ENCODE data around the gene ADD3.
A peak's percentile ranks its signal among the peaks of the same experiment; 100 is the strongest.
"Not testable (repeated sequence)": the region's sequence is repeated elsewhere in the genome, so short reads cannot be mapped to it uniquely, and the experiment has no call there.

The ADD3 gene

DNA sequence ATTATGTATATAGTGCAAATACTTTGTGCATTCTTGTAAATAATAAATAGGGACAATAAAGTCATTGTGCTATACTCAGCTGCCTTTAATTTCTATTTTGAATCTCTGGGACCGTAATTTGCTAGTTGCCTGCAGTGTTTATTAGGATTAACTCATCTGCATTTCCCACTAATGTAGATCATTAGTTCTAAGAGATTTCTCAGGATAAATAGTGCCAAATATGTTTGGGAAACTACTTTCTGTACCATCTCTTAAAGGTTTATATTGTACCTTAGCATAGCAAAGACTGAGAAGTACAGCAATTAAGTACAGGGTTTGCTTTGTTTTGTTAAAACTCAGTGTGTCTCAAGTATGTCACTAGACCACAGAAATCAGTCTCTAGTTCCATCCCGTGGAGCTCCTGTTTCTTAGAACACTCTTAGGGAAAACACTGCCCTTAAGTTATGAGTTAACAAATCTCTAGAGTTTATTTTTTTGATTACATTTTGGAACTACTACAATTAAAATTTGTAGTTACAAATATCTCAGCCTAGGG is 26.0 kb downstream of the ADD3 start:
- DNase-seq (ENCODE audit: low read depth), result no peak

GRCh38 chr10:110034596-110034995 is 26.8 kb downstream of the ADD3 start:
- no peak for DNase-seq (ENCODE audit: low read depth)

- DNase-seq (ENCODE audit: low read depth), result no peak
These were observed 27.5 kb downstream of the ADD3 start for GRCh38 chr10:110035070-110035921.

- DNase-seq (ENCODE audit: low read depth), result no peak
These were observed 28.9 kb downstream of the ADD3 start for GRCh38 chr10:110036640-110037039.

GRCh38 chr10:110039254-110039653 is 31.5 kb downstream of the ADD3 start:
- DNase-seq (ENCODE audit: low read depth), result no peak

DNA sequence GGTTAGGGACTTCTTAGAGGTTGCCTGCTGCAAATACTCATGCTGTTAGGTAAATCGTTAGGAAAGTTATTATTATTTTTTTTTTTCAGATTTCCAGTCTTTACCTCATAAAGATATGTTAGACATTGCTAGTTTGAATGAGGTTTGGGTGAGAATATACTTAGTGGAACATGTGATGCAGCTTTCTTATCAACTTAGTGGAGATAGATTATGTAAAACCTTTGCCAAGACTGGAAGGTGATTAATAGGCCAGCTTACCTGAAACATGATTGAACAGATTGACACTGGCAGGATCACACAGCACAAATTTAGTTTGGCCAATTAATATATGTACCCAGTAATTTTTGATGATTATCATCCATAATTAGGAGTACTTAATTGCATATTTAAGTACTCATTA is 32.3 kb downstream of the ADD3 start:
- DNase-seq (ENCODE audit: low read depth), result no peak

- DNase-seq (ENCODE audit: low read depth), result no peak
These were observed 33.1 kb downstream of the ADD3 start for GRCh38 chr10:110040767-110041478.

DNA sequence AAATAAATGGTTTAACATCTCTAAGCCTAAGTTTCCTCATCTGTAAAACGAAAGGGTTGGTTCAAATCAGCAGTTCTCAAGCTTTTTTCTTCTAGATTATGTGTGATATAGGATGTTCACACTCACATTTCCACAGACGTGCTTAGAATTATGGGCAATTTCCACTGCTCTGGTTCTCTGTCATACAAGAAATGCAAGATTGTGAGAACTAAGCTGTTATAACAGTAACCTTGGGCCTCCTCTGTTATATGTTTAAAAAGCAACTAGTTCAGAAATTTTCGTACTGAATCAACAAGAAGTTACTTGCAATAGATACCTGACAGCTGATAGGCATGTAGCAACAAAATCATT is 33.7 kb downstream of the ADD3 start:
- DNase-seq (ENCODE audit: low read depth), result no peak

GRCh38 chr10:110042181-110042580 is 34.4 kb downstream of the ADD3 start:
- no peak for DNase-seq (ENCODE audit: low read depth)

- no peak for DNase-seq (ENCODE audit: low read depth)
These were observed 35.1 kb downstream of the ADD3 start for GRCh38 chr10:110042891-110043290.

- DNase-seq (ENCODE audit: low read depth), result no peak
These were observed 36.9 kb downstream of the ADD3 start for GRCh38 chr10:110044681-110045080.

DNA sequence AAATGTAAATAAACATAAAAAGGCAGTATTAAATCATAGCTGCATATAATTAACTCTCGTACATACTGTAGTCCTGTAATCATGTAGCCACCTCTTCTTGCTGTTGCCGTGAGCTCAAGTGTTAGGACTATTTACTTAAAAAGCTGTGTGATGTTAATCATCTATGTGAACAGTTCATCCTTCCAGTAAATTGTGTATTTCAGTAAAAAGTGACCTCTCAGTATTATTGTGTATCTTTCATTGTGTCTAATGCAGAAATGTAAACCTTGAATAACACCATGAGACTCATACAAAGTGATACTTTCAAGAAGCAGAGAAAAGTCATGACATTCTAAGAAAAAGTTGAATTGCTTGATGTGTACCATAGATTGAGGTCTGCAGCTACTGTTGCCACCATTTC is 38.0 kb downstream of the ADD3 start:
- DNase-seq (ENCODE audit: low read depth), result no peak

DNA sequence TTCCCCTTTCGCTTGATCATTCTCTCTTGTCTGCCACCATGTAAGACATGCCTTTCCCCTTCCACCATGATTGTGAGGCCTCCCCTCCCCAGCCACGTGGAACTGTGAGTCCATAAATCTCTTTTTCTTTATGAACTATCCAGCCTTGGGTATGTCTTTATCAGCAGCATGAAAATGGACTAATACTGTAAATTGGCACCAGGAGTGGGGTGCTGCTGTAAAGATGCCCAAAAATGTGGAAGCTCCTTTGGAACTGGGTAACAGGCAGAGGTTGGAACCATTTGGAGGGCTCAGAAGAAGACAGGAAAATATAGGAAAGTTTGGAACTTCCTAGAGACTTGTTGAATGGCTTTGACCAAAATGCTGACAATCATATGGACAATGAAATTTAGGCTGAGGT is 40.4 kb downstream of the ADD3 start:
- DNase-seq (ENCODE audit: low read depth), result not testable (repeated sequence)

GRCh38 chr10:110048781-110049180 is 41.0 kb downstream of the ADD3 start:
- DNase-seq (ENCODE audit: low read depth), result no peak

DNA sequence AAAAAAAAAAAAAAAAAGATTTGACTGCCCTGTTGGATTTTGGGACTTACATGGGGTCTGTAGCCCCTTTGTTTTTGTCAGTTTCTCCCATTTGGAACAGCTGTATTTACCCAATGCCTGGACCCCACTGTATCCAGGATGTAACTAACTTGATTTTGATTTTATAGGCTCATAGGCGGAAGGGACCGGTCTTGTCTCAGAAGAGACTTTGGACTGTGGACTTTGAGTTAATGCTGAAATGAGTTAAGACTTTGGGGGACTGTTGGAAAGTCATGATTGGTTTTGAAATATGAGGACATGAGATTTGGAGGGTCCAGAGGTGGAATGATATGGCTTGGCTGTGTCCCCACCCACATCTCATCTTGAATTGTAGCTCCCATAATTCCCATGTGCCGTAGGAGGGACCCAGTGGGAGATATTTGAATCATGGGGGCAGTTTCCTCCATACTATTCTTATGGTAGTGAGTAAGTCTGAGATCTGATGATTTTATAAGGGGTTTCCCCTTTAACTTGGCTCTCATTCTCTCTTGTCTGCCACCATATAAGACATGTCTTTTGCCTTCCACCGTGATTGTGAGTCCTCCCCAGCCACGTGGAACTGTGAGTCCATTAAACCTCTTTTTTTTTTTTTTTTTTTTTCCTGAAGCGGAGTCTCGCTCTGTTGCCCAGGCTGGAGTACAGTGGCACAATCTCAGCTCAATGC is 42.3 kb downstream of the ADD3 start:
- DNase-seq (ENCODE audit: low read depth), result not testable (repeated sequence)

GRCh38 chr10:110051487-110051886 is 43.7 kb downstream of the ADD3 start:
- DNase-seq (ENCODE audit: low read depth), result no peak

- DNase-seq (ENCODE audit: low read depth), result no peak
These were observed 45.1 kb downstream of the ADD3 start for GRCh38 chr10:110052916-110053315.

DNA sequence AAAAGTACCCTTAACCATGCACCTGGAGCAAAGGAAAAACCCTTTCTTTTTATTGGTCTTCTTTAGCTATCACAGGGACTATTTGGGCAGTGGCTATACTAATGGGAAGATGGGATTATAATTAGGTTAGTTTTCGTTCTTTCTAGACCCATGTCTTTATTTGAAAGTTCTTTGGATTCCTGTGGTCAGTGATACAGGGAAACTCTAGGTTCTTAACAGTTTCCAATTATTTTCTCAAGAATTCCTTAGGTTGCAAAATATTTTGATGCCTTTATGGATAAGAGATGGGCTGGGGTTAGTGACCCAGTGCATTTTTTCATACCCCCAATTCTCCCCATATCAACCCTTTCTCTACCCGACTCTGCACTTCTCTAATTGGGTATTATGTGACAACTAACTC is 49.0 kb downstream of the ADD3 start:
- peak; percentile 38 for DNase-seq (ENCODE audit: low read depth)

- peak; percentile 33 for DNase-seq (ENCODE audit: low read depth)
These were observed 49.7 kb downstream of the ADD3 start for GRCh38 chr10:110057456-110057855.

DNA sequence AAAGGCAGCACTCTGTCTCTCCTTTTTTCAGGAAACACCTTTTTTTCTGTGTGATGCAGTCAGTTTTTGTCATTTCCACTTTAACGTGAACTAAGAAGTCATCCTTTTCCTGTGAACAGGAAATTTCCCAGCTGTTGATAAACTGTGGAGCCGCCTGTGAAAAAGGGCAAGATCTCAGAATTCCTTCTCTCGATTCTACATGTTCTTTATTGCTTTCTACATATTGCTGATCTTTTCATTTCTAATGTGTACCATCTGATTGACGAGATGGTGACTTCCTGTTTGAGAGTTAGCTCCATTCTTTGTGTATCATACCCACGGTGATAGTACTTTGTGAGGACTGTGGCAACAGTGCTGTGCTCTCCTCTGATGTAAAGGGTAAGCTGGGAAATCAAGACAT is 50.4 kb downstream of the ADD3 start:
- no peak for DNase-seq (ENCODE audit: low read depth)

GRCh38 chr10:110059925-110060324 is 52.1 kb downstream of the ADD3 start:
- DNase-seq (ENCODE audit: low read depth), result no peak

- no peak for DNase-seq (ENCODE audit: low read depth)
These were observed 53.9 kb downstream of the ADD3 start for GRCh38 chr10:110061687-110062086.

GRCh38 chr10:110065269-110065668 is 57.5 kb downstream of the ADD3 start:
- no peak for DNase-seq (ENCODE audit: low read depth)

Measured in GM04504 (cell line).